Fibroblast of lung (primary cell): ENCODE data around the gene CYP2A13.

Source experiments
- CTCF ChIP-seq, 2 donors: IDR thresholded peaks in 1 of 2; conservative IDR thresholded peaks in 1 of 2; 1 replicate in 1 of 2; 2 replicates in 1 of 2; pipeline ENCODE4 v1.5.1; 2011 to 2012; ENCODE audit warnings: low read length in 2 of 2, control low read depth in 1 of 2, inconsistent platforms in 1 of 2, low read depth in 1 of 2, mild to moderate bottlenecking in 1 of 2
- EZH2 ChIP-seq: IDR thresholded peaks from 2 replicates; pipeline ENCODE4 v1.5.1; 2012; ENCODE audit warnings: low read length, control low read depth, mild to moderate bottlenecking; ENCODE audit errors: missing control alignments

- no peak for TF ChIP-seq EZH2
- no peak for TF ChIP-seq CTCF (conservative IDR thresholded peaks at IDR 0.05 in 1 of 2, IDR thresholded peaks at IDR 0.05 in 1 of 2; ENCODE audit: low read depth in 1 of 2, low read length in 2 of 2)
Observed at GRCh38 chr19:41111750-41112295, 23.6 kb downstream of the CYP2A13 start.
